GM18499 (cell line): ENCODE data around the gene EIPR1.

Source experiments
- ATAC-seq: cut with Tn5 transposase; IDR thresholded peaks from one replicate; pipeline ENCODE4 v1.9.1; 2021; ENCODE audit warnings: moderate number of reproducible peaks; ENCODE audit not compliant: insufficient read depth, unreplicated experiment

EIPR1 gene

GRCh38 chr2:3326182-3326537 lies 51.5 kb downstream of the EIPR1 start:
- no peak for ATAC-seq

GRCh38 chr2:3325458-3326181 lies 52.0 kb downstream of the EIPR1 start:
- ATAC-seq = no peak

- ATAC-seq = no peak
Observed at GRCh38 chr2:3324404-3325281, 53.0 kb downstream of the EIPR1 start.

- no peak for ATAC-seq
Observed at GRCh38 chr2:3324036-3324386, 53.6 kb downstream of the EIPR1 start.

- no peak for ATAC-seq
Observed at GRCh38 chr2:3323360-3324035, 54.1 kb downstream of the EIPR1 start.

GRCh38 chr2:3322311-3322970 lies 55.2 kb downstream of the EIPR1 start:
- no peak for ATAC-seq

GRCh38 chr2:3321825-3322224 lies 55.8 kb downstream of the EIPR1 start:
- no peak for ATAC-seq

- no peak for ATAC-seq
Observed at GRCh38 chr2:3320910-3321605, 56.6 kb downstream of the EIPR1 start.

- ATAC-seq = no peak
Observed at GRCh38 chr2:3319745-3320566, 57.7 kb downstream of the EIPR1 start.

- ATAC-seq = no peak
Observed at GRCh38 chr2:3319134-3319533, 58.5 kb downstream of the EIPR1 start.

- no peak for ATAC-seq
Observed at GRCh38 chr2:3317871-3318590, 59.6 kb downstream of the EIPR1 start.

GRCh38 chr2:3317277-3317685 lies 60.3 kb downstream of the EIPR1 start:
- ATAC-seq = no peak

- no peak for ATAC-seq
Observed at GRCh38 chr2:3316456-3317276, 61.0 kb downstream of the EIPR1 start.

- no peak for ATAC-seq
Observed at GRCh38 chr2:3314626-3315025, 63.0 kb downstream of the EIPR1 start.

GRCh38 chr2:3313781-3314375 lies 63.7 kb downstream of the EIPR1 start:
- no peak for ATAC-seq

GRCh38 chr2:3312576-3313345 lies 64.9 kb downstream of the EIPR1 start:
- no peak for ATAC-seq

GRCh38 chr2:3311601-3312000 lies 66.0 kb downstream of the EIPR1 start:
- no peak for ATAC-seq
